Ammon's horn (tissue), 1 donor: ENCODE results near the gene NPBWR2.
"Not testable (repeated sequence)": the region's sequence is repeated elsewhere in the genome, so short reads cannot be mapped to it uniquely, and the experiment has no call there.

Source experiments
- DNase-seq: peaks from one replicate; pipeline ENCODE4 v3.0.0-alpha.2; 2016; ENCODE audit warnings: low spot score

Gene NPBWR2

GRCh38 chr20:64143018-64143801 is 35.8 kb upstream of the NPBWR2 start:
- DNase-seq = no peak

GRCh38 chr20:64142590-64142989 is 35.2 kb upstream of the NPBWR2 start:
- no peak for DNase-seq

GRCh38 chr20:64140956-64141355 is 33.6 kb upstream of the NPBWR2 start:
- no peak for DNase-seq

GRCh38 chr20:64140061-64140931 is 32.9 kb upstream of the NPBWR2 start:
- no peak for DNase-seq

- DNase-seq = no peak
Observed at GRCh38 chr20:64139199-64140060, 32.1 kb upstream of the NPBWR2 start.

- DNase-seq = no peak
Observed at GRCh38 chr20:64138276-64138815, 31.0 kb upstream of the NPBWR2 start.

- no peak for DNase-seq
Observed at GRCh38 chr20:64137598-64138031, 30.2 kb upstream of the NPBWR2 start.

- no peak for DNase-seq
Observed at GRCh38 chr20:64136004-64136710, 28.8 kb upstream of the NPBWR2 start.

- DNase-seq = not testable (repeated sequence)
Observed at GRCh38 chr20:64134744-64135143, 27.4 kb upstream of the NPBWR2 start.

- DNase-seq = no peak
Observed at GRCh38 chr20:64133951-64134407, 26.6 kb upstream of the NPBWR2 start.

GRCh38 chr20:64131406-64131805 is 24.0 kb upstream of the NPBWR2 start:
- DNase-seq = no peak

- DNase-seq = no peak
Observed at GRCh38 chr20:64130876-64131275, 23.5 kb upstream of the NPBWR2 start.

GRCh38 chr20:64130271-64130670 is 22.9 kb upstream of the NPBWR2 start:
- DNase-seq = no peak

- no peak for DNase-seq
Observed at GRCh38 chr20:64129146-64129782, 21.9 kb upstream of the NPBWR2 start.

- not testable (repeated sequence) for DNase-seq
Observed at GRCh38 chr20:64123517-64123916, 16.2 kb upstream of the NPBWR2 start.

- not testable (repeated sequence) for DNase-seq
Observed at GRCh38 chr20:64122927-64123326, 15.6 kb upstream of the NPBWR2 start.

GRCh38 chr20:64121586-64121985 is 14.2 kb upstream of the NPBWR2 start:
- no peak for DNase-seq

- DNase-seq = no peak
Observed at GRCh38 chr20:64119681-64120341, 12.4 kb upstream of the NPBWR2 start.

GRCh38 chr20:64119301-64119680 is 11.9 kb upstream of the NPBWR2 start:
- DNase-seq = no peak

GRCh38 chr20:64117432-64117777 is 10.0 kb upstream of the NPBWR2 start:
- not testable (repeated sequence) for DNase-seq
